HUES6 (cell line): ENCODE measurements around the gene PDE3B.
"Not testable (repeated sequence)": the region's sequence is repeated elsewhere in the genome, so short reads cannot be mapped to it uniquely, and the experiment has no call there.

Experiments
- H3K27ac ChIP-seq: 2 replicates; pipeline ENCODE4 v1.7.0; 2013; ENCODE audit warnings: low read depth, mild to moderate bottlenecking, low read length, inconsistent platforms
- H3K27me3 ChIP-seq: 2 replicates; pipeline ENCODE4 v1.6.1; 2013; ENCODE audit warnings: low read length; ENCODE audit not compliant: control insufficient read depth, insufficient read depth
- H3K36me3 ChIP-seq: 2 replicates; pipeline ENCODE4 v1.6.1; 2013; ENCODE audit warnings: low read length; ENCODE audit not compliant: control insufficient read depth, insufficient read depth
- H3K4me1 ChIP-seq: 2 replicates; pipeline ENCODE4 v1.6.1; 2013; ENCODE audit warnings: low read length; ENCODE audit not compliant: control insufficient read depth, insufficient read depth
- H3K4me3 ChIP-seq: 2 replicates; pipeline ENCODE4 v1.5.1; 2013; ENCODE audit warnings: low read depth, low read length
- H3K9ac ChIP-seq: one replicate; pipeline ENCODE4 v1.6.1; 2013; ENCODE audit warnings: mild to moderate bottlenecking, low read length
- H3K9me3 ChIP-seq: 2 replicates; pipeline ENCODE4 v1.6.1; 2013; ENCODE audit warnings: low read depth, low read length; ENCODE audit not compliant: control insufficient read depth, insufficient read depth

PDE3B gene

GRCh38 chr11:14643697-14644225, at the start of gene PDE3B:
Gene PDE3B (plus strand): TSS chr11:14643804. CDS start chr11:14644076, 272 bp downstream.
- Histone ChIP-seq H3K4me3 (peak within 1 kb of the TSS; percentile 96), H3K36me3 (no peaks in the 10 kb centered on the region), H3K27me3 (peaks cover 32% of the 10 kb centered on the region), H3K9ac (peak within 1 kb of the TSS; percentile 88), H3K4me1 (peaks cover 22% of the 10 kb centered on the region), H3K27ac (peak within 1 kb of the TSS; percentile 71; the same call in 1 of the 2 replicates), H3K9me3 (no peaks in the 10 kb centered on the region)

- H3K36me3 ChIP-seq, H3K9me3 ChIP-seq, H3K4me3 ChIP-seq, H3K4me1 ChIP-seq, H3K27me3 ChIP-seq, H3K27ac ChIP-seq, H3K9ac ChIP-seq: not testable (repeated sequence)
Measured at GRCh38 chr11:14595261-14595660, 48.3 kb upstream of the PDE3B start.

GRCh38 chr11:14607713-14608112, 35.9 kb upstream of the PDE3B start:
- H3K4me1 ChIP-seq = no peaks in the 10 kb centered on the region
- H3K4me3 ChIP-seq = no peak overlapping the region
- H3K27ac ChIP-seq = no peak overlapping the region
- no peaks in the 10 kb centered on the region for H3K9me3 ChIP-seq
- H3K27me3 ChIP-seq = no peaks in the 10 kb centered on the region
- no peak overlapping the region for H3K9ac ChIP-seq
- no peaks in the 10 kb centered on the region for H3K36me3 ChIP-seq

GRCh38 chr11:14609902-14610301, 33.7 kb upstream of the PDE3B start:
- Histone ChIP-seq H3K36me3 (no peaks in the 10 kb centered on the region), H3K27ac (no peak overlapping the region), H3K4me3 (no peak overlapping the region), H3K27me3 (no peaks in the 10 kb centered on the region), H3K9me3 (no peaks in the 10 kb centered on the region), H3K4me1 (no peaks in the 10 kb centered on the region), H3K9ac (no peak overlapping the region)

- H3K4me3 ChIP-seq = no peak overlapping the region
- H3K27ac ChIP-seq = no peak overlapping the region
- H3K9ac ChIP-seq = no peak overlapping the region
- H3K4me1 ChIP-seq = no peaks in the 10 kb centered on the region
- H3K9me3 ChIP-seq = no peaks in the 10 kb centered on the region
- no peaks in the 10 kb centered on the region for H3K27me3 ChIP-seq
- H3K36me3 ChIP-seq = no peaks in the 10 kb centered on the region
Measured at GRCh38 chr11:14611939-14612338, 31.7 kb upstream of the PDE3B start.

- Histone ChIP-seq H3K9ac (no peak overlapping the region), H3K4me3 (no peak overlapping the region), H3K27me3 (no peaks in the 10 kb centered on the region), H3K36me3 (no peaks in the 10 kb centered on the region), H3K27ac (no peak overlapping the region), H3K4me1 (no peaks in the 10 kb centered on the region), H3K9me3 (no peaks in the 10 kb centered on the region)
Measured at GRCh38 chr11:14612694-14613093, 30.9 kb upstream of the PDE3B start.

- Histone ChIP-seq H3K27ac (no peak overlapping the region), H3K4me3 (no peak overlapping the region), H3K9ac (no peak overlapping the region)
Measured at GRCh38 chr11:14614091-14614622, 29.4 kb upstream of the PDE3B start.

GRCh38 chr11:14617241-14618027, 26.2 kb upstream of the PDE3B start:
- Histone ChIP-seq H3K27ac (no peak overlapping the region), H3K36me3 (no peaks in the 10 kb centered on the region), H3K9me3 (no peaks in the 10 kb centered on the region), H3K9ac (no peak overlapping the region), H3K27me3 (no peaks in the 10 kb centered on the region), H3K4me3 (no peak overlapping the region), H3K4me1 (no peaks in the 10 kb centered on the region)

More at GRCh38 chr11:14614091-14614622, 29.4 kb upstream of the PDE3B start:
- Histone ChIP-seq H3K4me1 (no peaks in the 10 kb centered on the region), H3K9me3 (no peaks in the 10 kb centered on the region), H3K27me3 (no peaks in the 10 kb centered on the region), H3K36me3 (no peaks in the 10 kb centered on the region)

GRCh38 chr11:14618060-14618459, 25.5 kb upstream of the PDE3B start:
- no peaks in the 10 kb centered on the region for H3K27me3 ChIP-seq
- no peaks in the 10 kb centered on the region for H3K36me3 ChIP-seq
- no peak overlapping the region for H3K9ac ChIP-seq
- H3K27ac ChIP-seq = no peak overlapping the region
- H3K4me3 ChIP-seq = no peak overlapping the region
- no peaks in the 10 kb centered on the region for H3K4me1 ChIP-seq
- no peaks in the 10 kb centered on the region for H3K9me3 ChIP-seq

GRCh38 chr11:14619603-14620531, 23.7 kb upstream of the PDE3B start:
- no peaks in the 10 kb centered on the region for H3K4me1 ChIP-seq
- no peak overlapping the region for H3K4me3 ChIP-seq
- H3K27ac ChIP-seq = no peak overlapping the region
- H3K9me3 ChIP-seq = no peaks in the 10 kb centered on the region
- no peak overlapping the region for H3K9ac ChIP-seq
- H3K27me3 ChIP-seq = no peaks in the 10 kb centered on the region
- no peaks in the 10 kb centered on the region for H3K36me3 ChIP-seq
